OCI-M2 (cell line): ENCODE data around the gene PCGF1.
"Not testable (repeated sequence)": the region's sequence is repeated elsewhere in the genome, so short reads cannot be mapped to it uniquely, and the experiment has no call there.

ENCODE experiments used
- DNase-seq: peaks from one replicate; lab custom pipeline; 2025; ENCODE audit not compliant: unreplicated experiment; lab: John Stamatoyannopoulos, UW

The PCGF1 gene

DNA sequence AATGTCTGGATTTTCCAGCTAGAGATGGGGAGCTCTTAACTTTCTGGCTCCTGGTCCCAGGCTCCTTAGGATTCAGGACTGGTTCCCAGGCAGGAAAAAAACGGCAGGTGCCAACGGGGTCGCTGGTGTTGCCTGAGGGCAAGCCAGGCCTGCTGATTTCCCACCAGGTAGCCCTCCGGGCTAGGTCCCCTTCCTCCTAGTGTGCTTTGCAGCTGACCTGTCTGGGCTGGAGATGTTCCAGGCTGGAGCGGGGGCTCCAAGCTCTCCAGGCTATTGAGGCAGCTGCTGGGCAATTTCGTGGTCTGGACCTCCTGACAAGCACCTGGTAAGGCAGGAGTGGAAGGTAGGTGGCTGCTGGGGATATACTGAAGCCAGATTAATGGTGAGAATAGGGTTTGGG, 33.0 kb downstream of the PCGF1 start:
- DNase-seq: no peak

DNA sequence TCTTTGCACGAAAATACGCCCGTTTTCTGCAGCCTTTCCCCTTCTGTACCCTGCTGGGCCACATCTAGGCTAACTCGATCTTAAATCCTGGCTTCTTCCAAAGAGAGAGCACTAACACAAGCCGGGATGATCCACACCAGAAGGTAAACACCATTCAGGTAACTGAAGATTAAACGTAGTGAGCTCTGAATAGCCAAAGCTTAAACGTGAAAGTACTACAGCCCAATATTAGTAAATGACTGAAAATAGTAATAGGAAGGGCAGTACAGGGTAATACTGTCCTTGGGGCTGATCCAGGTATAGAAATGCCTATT, 34.6 kb downstream of the PCGF1 start:
- no peak for DNase-seq

DNA sequence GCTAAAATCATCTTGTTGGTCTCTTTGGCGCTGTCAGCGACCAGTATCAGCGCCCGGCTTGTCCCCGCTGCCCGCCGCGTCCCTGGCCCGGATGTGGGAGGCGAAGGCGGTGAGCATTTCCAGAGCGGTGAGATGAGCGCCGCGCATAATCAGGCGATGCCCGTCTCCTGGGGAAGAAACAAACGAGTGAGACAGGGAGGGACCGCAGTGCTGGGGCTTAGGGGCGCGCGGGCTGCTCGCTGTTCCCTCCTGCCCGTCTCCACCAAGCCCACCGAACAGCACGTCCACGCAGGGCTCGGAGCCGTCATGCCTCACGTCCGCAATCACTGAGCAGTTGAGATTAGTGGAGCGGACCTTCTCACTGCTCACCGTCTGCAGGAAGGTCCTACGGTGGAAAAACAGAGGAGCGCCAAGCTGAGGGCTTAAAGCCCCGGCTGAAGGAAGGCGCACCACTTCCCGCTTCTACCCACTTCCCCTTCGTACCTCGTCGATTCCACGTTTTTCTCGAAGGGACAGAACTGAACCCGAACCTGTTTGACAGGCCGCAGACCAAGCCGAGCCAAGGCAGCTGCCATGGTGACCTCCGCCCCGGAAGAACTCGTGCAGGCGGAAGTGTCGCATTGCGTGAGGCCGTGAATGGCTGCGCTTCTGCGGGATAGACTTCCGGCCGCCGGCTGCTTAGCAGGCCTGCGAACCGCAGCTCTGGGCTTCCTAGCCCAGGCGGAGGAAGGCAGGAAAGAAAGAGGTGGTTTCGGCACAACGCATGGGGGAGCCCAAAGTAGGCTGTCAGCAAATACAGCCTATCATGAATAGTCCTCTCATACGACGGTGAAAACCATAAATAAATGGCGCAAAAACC, 35.2 kb downstream of the PCGF1 start, which contains the start of gene MRPL53:
MRPL53 (minus strand) TSS at position 595 of the 859 bp plus-strand sequence; CDS start at position 575, 20 bp downstream.
- DNase-seq: peak; percentile 39

DNA sequence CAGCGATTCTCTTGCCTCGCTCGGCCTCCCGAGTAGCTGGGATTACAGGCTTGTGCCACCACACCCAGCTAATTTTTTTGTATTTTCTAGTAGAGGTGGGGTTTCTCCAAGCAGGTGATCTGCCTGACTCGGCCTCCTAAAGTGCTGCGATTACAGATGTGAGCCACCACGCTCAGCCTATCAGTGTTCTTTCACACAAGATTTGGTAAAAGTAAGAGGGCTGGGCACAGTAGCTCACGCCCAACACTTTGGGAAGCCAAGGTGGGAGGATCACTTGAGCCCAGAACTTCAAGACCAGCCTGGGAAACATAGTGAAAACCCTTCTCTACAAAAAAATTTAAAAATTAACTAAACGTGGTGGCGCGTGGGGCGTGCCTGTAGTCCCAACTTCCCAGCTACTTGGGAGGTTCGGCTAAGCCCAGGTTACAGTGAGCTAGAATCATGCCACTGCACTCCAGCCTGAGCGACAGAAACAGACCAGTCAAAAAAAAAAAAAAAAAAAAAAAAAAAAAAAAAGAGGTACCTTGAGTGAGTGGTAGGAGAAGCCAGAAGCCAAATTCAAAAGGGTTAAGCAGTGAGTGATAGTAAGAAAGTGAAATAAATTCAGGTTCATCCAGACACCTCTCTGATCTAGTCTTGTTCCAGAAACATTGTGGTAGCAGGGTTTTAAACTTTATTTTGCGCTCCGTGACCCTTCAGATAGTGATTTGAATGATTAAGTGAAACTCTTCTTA, 36.0 kb downstream of the PCGF1 start:
- no peak for DNase-seq

DNA sequence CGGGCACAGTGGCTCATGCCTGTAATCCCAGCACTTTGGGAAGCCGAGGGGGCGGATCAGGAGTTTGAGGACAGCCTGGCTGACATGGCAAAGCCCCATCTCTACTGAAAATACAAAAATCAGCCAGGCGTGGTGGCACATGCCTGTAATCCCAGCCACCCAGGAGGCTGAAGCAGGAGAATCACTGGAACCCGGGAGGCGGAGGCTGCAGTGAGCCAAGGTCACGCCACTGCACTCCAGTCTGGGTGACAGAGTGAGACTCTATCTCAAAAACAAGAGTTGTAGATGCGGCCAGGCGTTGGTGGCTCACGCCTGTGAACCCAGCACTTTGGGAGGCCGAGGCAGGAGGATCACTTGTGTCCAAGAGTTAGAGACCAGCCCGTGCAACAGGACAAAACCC, 36.8 kb downstream of the PCGF1 start:
- DNase-seq: not testable (repeated sequence)

DNA sequence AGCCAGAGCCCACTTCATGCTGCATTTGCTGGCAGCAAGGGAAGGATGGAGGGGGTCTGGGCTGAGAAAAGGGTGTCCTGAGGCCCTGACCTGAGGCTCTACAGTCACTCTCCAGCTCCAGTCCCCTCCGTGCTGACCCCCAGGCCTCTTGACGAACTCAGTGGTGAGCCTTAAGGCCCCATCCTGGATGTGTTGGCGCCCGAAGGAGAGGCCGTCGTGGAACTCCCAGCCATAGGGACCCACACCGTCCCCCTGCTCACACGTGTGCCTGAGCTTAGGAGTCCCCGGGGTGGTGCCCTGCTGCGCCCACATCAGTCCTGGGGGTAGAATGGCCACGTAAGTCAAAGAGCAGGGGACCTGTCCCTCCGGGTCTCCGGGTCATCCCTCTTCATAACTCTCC, 43.1 kb downstream of the PCGF1 start:
- no peak for DNase-seq

DNA sequence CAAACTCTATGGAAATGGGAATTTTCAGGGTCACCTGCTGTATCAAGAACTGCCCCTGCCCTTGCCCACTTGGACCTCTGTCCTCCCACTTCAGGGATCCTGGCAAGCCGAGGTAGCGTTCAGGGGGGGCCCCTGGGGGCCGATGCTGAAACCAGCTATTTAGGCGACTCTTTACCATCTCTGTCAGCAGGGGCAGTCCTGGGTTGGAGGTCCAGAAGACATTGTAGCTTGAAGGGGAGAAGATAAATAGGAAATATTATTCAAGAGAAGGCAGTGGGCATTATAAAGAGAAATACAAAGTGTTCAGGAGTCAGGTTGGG, 44.7 kb downstream of the PCGF1 start:
- DNase-seq: no peak

DNA sequence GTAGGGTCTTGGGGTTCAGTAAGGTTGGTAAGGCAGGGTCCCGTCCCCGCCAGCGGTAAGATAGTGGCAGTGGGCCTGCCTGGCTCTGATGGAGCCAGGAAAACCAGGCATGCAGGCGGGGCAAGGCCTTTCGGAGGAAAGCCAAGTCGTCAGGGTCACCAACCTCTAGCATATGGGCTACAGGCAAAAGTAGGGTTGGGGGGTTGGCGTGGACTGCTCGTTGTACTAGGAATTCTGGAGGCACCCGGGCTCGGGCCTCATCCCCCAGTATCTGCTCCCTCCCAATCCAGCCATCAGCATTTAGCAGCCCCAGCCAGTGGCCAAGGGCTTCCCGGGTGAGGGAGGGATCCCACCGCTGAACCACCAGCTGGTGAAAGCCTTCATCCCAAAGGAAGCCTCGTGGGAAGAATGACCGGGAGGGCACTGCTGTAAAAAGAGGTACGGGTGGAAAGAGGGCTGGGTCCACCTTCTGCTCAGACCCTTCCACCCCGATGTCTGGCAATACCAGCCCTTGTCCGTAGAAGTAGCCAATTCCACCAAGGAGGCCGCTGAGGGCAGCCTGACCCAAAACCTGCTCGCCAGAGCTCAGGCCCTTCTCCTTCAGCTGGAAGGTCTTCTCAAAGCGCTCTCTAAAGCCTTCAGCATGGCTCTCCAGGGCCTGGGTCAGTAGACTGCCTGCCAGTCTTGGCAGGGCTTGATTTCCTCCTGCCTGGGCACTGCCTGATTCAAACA, 45.3 kb downstream of the PCGF1 start:
- no peak for DNase-seq

DNA sequence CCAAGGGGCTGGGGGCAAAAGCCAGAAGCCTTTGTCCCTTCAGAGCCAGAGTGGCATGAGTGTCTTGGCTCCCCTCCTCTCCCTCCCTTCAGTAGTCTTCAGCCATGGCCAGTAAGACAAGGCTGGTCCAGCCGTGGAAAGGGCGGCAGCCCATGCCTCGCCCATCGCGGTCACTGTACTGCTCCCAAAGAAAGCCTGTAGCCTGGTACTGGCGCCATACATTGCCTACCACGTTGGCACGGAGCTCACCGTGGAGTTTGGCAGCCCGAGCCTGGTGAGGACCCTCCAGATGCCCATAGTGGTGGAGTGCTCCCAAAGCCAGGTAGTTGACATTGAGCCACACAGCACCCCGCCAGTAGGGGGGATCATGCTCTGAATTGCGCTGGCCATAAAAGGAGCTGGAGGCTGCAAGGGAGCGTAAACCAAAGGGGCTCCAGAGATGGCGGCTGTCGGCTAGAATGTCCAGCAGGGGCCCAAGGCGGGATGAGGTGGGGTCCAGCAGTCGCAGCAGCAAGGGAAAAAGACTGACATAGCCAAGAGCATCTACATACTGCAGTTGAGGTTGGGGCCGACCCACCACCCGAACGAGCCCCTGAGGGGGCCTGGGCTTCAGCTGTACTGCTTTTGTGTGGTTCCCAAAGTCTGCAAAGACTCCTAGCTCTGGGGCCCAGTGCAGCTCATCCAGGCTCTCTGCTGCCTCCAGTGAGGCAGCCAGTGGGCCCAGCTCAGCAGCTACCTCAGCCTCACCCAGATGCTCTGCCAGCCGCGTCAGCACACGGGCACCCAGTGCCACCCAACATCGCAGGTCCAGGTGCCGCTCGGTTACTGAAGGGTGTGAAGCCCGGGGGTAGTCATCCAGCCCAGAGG, 46.1 kb downstream of the PCGF1 start:
- no peak for DNase-seq

DNA sequence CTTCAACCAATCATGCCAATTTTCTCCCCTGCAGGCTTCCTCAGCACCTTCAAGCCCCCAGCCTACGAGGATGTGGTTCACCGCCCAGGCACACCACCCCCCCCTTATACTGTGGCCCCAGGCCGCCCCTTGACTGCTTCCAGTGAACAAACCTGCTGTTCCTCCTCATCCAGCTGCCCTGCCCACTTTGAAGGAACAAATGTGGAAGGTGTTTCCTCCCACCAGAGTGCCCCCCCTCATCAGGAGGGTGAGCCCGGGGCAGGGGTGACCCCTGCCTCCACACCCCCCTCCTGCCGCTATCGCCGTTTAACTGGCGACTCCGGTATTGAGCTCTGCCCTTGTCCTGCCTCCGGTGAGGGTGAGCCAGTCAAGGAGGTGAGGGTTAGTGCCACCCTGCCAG, 47.3 kb downstream of the PCGF1 start:
- not testable (repeated sequence) for DNase-seq

DNA sequence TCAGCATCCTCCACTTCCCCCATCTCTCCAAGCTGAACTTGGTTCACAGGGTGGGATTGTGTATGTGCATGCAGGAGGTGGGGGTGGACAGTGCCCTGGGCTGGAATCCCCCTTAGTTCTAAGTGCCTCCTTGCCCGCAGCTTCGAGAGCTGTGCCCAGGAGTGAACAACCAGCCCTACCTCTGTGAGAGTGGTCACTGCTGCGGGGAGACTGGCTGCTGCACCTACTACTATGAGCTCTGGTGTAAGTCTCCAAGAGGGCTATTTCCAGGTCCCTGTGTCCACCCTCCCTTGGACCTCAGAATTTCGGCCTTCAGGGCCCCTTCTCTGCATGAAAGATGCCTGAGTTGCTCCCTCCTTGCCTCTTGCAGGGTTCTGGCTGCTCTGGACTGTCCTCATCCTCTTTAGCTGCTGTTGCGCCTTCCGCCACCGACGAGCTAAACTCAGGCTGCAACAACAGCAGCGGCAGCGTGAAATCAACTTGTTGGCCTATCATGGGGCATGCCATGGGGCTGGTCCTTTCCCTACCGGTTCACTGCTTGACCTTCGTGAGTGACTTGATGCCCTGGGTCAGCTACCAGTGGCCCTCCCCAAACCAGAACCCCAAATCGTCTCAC, 47.9 kb downstream of the PCGF1 start:
- not testable (repeated sequence) for DNase-seq

DNA sequence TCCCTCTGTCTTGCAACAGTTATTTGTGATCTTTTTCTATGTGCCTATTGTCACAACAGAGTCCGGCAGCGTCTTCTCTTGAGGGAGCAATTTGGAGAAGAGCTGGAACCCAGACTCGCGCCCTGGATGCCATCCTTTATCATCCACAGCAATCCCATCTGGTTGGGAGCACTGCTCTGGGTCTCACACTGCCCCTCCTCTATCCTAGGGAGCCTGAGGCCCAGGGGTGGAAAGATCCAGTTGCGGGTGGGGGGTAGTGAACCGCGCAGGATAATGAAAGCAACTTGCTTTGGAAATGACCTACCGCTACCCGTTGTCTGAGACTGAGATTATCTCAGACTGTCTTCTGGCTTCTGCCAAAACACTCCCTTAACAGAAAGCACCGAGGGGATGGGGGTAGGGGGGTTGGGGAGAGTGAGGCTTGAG, 48.5 kb downstream of the PCGF1 start:
- DNase-seq: no peak

DNA sequence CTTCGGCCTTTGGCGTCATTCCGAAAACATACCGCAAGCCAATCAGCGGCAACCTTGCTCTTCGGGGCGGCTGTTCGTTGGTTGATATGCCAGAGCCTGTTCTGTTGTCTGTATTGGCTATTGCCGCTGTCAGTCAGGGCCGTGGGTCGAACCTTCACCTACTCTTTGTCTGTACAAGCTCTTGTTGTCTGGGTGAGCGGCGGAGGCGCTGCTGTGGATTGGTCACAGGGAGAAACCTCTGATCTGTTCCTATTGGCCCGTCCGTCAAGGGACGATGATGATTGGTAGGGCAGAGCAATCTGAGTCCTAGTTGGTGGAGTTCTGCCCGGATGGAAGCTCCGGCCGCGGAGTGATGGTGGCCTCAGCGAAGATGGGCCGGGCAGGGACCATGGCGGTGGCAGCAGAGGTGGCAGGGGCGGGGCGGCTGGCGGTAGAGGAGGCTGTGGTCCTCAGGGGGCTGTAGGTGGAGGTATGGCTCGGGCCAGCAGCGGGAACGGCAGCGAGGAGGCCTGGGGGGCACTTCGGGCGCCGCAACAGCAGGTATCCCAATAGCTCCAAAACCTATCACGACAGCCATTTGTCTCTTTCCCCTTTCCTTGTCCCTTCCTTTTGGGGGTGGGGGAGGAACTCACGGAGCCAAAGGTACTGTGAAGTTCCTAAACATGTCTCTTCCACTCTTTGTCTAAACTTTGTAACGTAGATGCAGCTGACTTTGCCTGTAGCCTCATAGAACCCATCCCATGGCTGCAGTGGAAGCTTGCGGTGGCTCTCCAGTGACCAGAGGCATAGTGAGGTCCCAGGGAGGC, 49.2 kb downstream of the PCGF1 start, which contains the start of gene WBP1:
WBP1 (plus strand) TSS at position 307 of the 806 bp plus-strand sequence; CDS start at position 472, 165 bp downstream.
- peak; percentile 83 for DNase-seq

DNA sequence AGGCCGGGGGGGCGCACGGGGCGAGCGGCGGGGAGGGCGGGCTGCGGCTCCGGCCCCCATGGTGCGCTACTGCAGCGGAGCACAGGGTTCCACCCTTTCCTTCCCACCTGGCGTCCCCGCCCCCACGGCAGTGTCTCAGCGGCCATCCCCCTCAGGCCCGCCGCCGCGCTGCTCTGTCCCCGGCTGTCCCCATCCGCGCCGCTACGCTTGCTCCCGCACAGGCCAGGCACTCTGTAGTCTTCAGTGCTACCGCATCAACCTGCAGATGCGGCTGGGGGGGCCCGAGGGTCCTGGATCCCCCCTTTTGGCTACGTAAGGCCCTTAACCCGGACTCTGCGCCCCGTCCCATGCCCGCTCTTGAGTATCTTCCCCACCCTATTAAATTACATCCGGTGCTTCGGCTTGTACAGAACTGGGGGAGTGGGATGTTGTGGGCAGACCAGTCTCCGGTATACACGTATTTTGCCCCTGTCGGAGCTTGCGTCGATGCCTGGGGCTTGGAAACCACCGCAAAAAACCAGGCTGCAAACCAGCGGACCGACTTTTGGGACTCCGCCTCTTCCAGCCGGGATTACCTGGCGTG, 49.9 kb downstream of the PCGF1 start:
- no peak for DNase-seq

DNA sequence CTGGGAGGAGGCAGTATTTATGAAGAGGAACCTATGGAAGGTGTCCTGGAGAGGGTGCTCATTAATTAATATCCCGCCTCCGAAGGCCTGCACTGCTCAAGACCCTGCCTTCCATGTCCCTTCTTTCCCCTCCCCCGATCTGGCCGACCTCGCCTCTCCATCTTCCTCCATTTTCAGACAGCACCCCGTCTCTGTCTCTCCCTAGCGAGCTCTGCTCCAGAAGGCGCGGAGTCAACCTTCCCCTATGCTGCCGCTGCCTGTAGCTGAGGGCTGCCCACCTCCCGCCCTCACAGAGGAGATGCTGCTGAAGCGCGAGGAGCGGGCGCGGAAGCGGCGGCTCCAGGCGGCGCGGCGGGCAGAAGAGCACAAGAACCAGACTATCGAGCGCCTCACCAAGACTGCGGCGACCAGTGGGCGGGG, 50.4 kb downstream of the PCGF1 start:
- no peak for DNase-seq
